D721Med (cell line): ENCODE results near the gene LRRC52.
"Not testable (repeated sequence)": the region's sequence is repeated elsewhere in the genome, so short reads cannot be mapped to it uniquely, and the experiment has no call there.

ENCODE experiments used
- DNase-seq: peaks from one replicate; pipeline ENCODE4 v3.0.0; 2011; ENCODE audit warnings: low spot score; ENCODE audit not compliant: insufficient read length
- FAIRE-seq: peaks from 2 replicates; lab custom pipeline; 2011; peaks lifted over from hg19 to GRCh38; lab: Jason Lieb, UNC
- CTCF ChIP-seq: IDR thresholded peaks from 2 replicates; pipeline ENCODE4 v1.5.1; 2012; ENCODE audit warnings: mild to moderate bottlenecking, control low read depth; ENCODE audit not compliant: insufficient read depth; ENCODE audit errors: missing control alignments

LRRC52 gene

DNA sequence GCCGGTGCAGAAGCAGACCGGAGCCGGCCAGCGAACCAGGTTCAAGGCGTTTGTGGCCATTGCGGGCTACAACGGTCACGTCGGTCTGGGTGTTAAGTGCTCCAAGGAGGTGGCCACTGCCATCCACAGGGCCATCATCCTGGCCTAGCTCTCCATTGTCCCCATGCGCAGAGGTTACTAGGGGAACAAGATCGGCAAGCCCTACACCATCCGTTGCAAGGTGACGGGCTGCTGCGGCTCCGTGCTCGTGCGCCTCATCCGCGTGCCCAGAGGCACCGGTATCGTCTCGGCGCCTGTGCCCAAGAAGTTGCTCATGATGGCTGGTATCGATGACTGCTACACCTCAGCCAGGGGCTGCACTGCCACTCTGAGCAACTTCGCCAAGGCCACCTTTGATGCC lies 38.1 kb downstream of the LRRC52 start:
- FAIRE-seq, result no peak
- TF ChIP-seq CTCF, result no peak
- no peak for DNase-seq

DNA sequence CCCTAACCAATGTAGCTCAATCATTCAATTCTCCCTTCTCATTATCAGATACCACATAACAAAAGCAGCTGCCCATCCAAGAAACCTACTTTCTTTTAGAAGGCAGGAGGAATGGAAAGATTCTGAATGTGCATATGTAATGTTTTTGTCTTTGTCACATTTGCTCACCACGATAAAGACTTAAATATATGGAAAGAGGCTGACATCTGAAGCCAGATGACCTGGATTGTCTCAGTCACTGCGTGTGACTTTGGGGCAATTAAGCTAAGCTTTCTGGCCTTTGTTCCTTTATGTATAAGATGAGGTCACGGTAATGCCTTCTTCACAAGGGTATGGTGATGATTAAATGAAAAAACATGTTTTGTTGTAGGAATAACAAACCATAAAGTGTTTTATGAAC lies 42.6 kb downstream of the LRRC52 start:
- no peak for TF ChIP-seq CTCF
- DNase-seq (no peak), FAIRE-seq (peak; percentile 61)

DNA sequence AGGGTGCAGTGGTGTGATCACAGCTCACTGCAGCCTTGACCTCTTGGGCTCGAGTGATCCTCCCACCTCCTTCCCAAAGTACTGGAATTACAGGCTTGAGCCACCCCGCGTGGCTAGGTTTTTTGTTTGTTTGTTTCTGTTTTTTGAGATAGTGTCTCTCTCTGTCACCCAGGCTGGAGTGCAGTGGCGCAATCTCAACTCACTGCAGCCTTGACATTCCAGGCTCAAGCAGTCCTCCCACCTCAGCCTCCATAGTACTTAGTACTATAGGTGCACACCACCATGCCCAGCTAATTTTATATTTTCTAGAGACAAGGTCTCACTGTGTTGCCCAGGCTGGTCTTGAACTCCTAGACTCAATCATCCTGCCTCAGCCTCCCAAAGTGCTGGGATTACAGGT lies 47.6 kb downstream of the LRRC52 start:
- DNase-seq, FAIRE-seq: not testable (repeated sequence)

GRCh38 chr1:165592945-165593823 lies 49.4 kb downstream of the LRRC52 start:
- peak; percentile 99 for TF ChIP-seq CTCF
- FAIRE-seq, result peak; percentile 97
- no peak for DNase-seq

- peak; percentile 32 for FAIRE-seq
- no peak for DNase-seq
- TF ChIP-seq CTCF, result no peak
Measured at GRCh38 chr1:165595246-165595938, 51.6 kb downstream of the LRRC52 start.

DNA sequence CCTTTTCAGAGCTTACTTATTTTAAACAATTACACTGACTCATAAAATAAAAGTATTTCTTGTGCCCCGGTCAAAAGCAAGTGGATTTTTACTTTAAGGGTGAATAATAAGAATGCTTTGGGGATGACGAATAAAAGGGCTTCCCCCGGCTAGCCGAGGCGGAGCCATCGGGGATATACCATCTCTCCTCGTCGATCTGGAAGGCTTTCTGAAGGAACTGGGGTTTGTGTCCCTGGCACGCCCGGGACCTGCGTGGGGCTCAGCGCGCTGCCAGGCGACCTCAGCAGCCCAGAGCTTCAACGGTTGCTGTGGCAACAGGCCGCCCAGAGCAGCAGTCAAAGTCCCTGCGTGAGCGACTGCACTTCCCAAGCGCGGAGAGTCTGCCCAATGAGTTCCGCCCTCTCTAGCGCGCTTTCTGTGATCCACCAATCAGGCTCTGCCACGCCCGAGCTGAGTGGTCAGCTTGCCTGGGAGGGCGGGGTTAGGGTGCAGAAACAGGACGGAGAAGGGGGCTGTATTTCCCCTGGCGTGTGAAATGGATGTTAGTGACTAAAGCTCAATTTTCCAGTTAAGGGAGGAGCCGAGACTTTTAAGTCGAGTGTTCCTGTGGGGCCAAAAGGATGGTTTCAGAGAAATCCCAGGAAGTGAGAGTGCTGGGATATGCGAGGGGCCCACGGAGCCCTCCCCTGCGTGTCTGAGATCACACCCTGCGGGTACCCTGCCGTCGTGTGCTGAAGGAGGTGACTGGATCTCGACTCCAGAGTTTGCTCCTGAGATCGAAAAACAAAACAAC lies 54.3 kb downstream of the LRRC52 start:
- DNase-seq (peak; percentile 70), FAIRE-seq (peak; percentile 85)
- TF ChIP-seq CTCF, result no peak

- no peak for FAIRE-seq
- TF ChIP-seq CTCF, result no peak
- no peak for DNase-seq
Measured at GRCh38 chr1:165598676-165599059, 54.9 kb downstream of the LRRC52 start.
